Sigmoid colon (tissue), 7 donors: Measurements from ENCODE around the gene CTNNA2. TPM values are rescaled to one million over a fixed set of nuclear protein-coding genes. Genes with fewer than 3 reads are reported as not detected.

Experiments used
- DNase-seq: peaks from one replicate; pipeline ENCODE4 v3.0.0-alpha.2; 2019
- H3K27ac ChIP-seq, 4 donors: fragments of 200-600 bp; sonication (generic); one replicate each; pipeline ENCODE4 v1.5.1; 2016 to 2019; ENCODE audit warnings: mild to moderate bottlenecking in 1 of 4
- H3K27me3 ChIP-seq, 3 donors: fragments of 200-600 bp; sonication (generic); one replicate each; pipeline ENCODE4 v1.5.1; 2019; ENCODE audit warnings: mild to moderate bottlenecking in 1 of 3
- H3K36me3 ChIP-seq, 4 donors: fragments of 200-600 bp; sonication (generic); one replicate each; pipeline ENCODE4 v1.5.1; 2016 to 2019
- H3K4me1 ChIP-seq, 4 donors: fragments of 200-600 bp; sonication (generic); one replicate each; pipeline ENCODE4 v1.5.1; 2017 to 2019
- H3K4me3 ChIP-seq, 4 donors: fragments of 200-600 bp; sonication (generic); one replicate each; pipeline ENCODE4 v1.5.1; 2017 to 2019; ENCODE audit warnings: mild to moderate bottlenecking in 2 of 4, moderate library complexity in 1 of 4
- H3K9me3 ChIP-seq, 4 donors: fragments of 200-600 bp in 3 of 4; sonication (generic) in 3 of 4; one replicate each; pipeline versions ENCODE4 v1.5.1 to v1.6.1; 2013 to 2019
- EP300 ChIP-seq, 4 donors: sonication (generic); formaldehyde crosslinking; IDR thresholded peaks; one replicate each; pipeline ENCODE4 v1.6.1; 2017; ENCODE audit warnings: antibody characterized with exemption in 4 of 4
- POLR2A ChIP-seq, 2 donors: fragments of 450-650 bp; IDR thresholded peaks; one replicate each; pipeline ENCODE4 v1.6.1; 2016; ENCODE audit warnings: antibody characterized with exemption in 2 of 2, mild to moderate bottlenecking in 2 of 2, moderate library complexity in 2 of 2
- POLR2AphosphoS5 ChIP-seq, 4 donors: sonication (generic); formaldehyde crosslinking; IDR thresholded peaks; one replicate each; pipeline ENCODE4 v1.6.1; 2017; ENCODE audit warnings: antibody characterized with exemption in 4 of 4
- WGBS, 2 donors: extraction: QIAGEN DNeasy Blood & Tissue Kit; methylation state at CpG; one replicate each; pipeline ENCODE4 v1.1.7; 2013; 5-methylcytosine and 5-hydroxymethylcytosine counted together
- intact Hi-C: fragments of 100-400 bp; cut with DNase I; formaldehyde crosslinking; loops from one replicate; pipeline ENCODE4 v1.15.1; 2023
- polyA plus RNA-seq, 3 donors: library from polyadenylated mRNA; stranded (reverse); fragments of 200-250 nt; gene quantifications; one replicate each; pipeline ENCODE4 v1.2.3, GENCODE V29; 2013
- total RNA-seq, 4 donors: library from RNA; depleted of rRNA; stranded (reverse); fragments of >200 nt; gene quantifications; one replicate each; pipeline ENCODE4 v1.1.0, GENCODE V29; 2016
- TF ChIP-seq, protein P1 (sequence below), 4 experiments: fragments of 450-650 bp in 3 of 4; fragments of 200-600 bp in 1 of 4; IDR thresholded peaks; one replicate each; pipeline ENCODE4 v1.5.1; 2016 to 2019; ENCODE audit warnings: antibody characterized with exemption in 4 of 4, mild to moderate bottlenecking in 3 of 4, moderate library complexity in 2 of 4
- donor health status: healthy with polysubstance abuse.
- donor health status: Bipolar disorder and iron deficiency.
- donor health status: healthy.

Gene CTNNA2
- total and polyA plus RNA-seq, 7 donors, result 1.4 to 8.6 (median 3.8) TPM; not detected in 2

DNA sequence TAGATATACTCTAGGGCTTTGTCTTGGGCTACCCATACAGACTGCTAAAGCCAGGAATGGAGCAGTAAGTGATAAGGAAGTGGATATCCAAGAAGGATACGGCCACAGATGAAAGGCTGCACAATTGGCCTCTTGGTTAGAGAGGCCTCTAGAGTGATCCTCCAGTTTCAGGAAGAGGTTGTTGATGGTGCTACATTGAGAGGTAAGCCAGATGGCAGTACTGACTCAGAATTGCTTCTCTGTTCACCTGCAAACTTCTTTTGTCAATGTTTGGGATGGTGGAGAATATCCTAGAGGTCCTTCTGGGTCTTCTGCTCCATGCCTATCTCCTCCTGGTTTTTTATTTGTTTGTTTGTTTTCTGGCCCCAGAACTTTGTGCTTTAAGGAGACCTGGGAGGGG is 1018.5 kb downstream of the CTNNA2 start:
- no peaks in the 10 kb centered on the region for H3K9me3 ChIP-seq
- H3K36me3 ChIP-seq, result no peaks in the 10 kb centered on the region
- no peak overlapping the region for H3K4me3 ChIP-seq
- no peak for TF ChIP-seq POLR2A (IDR thresholded peaks at IDR 0.05)
- no peak for TF ChIP-seq POLR2AphosphoS5 (IDR thresholded peaks at IDR 0.05)
- TF ChIP-seq, protein P1, sequence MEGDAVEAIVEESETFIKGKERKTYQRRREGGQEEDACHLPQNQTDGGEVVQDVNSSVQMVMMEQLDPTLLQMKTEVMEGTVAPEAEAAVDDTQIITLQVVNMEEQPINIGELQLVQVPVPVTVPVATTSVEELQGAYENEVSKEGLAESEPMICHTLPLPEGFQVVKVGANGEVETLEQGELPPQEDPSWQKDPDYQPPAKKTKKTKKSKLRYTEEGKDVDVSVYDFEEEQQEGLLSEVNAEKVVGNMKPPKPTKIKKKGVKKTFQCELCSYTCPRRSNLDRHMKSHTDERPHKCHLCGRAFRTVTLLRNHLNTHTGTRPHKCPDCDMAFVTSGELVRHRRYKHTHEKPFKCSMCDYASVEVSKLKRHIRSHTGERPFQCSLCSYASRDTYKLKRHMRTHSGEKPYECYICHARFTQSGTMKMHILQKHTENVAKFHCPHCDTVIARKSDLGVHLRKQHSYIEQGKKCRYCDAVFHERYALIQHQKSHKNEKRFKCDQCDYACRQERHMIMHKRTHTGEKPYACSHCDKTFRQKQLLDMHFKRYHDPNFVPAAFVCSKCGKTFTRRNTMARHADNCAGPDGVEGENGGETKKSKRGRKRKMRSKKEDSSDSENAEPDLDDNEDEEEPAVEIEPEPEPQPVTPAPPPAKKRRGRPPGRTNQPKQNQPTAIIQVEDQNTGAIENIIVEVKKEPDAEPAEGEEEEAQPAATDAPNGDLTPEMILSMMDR (IDR thresholded peaks at IDR 0.05), result no peak
- TF ChIP-seq EP300 (IDR thresholded peaks at IDR 0.05), result no peak
- DNase-seq, result no peak
- 92 to 94% methylated on average over 1 of the region's 1 CpG for WGBS, 2 donors
- H3K4me1 ChIP-seq, result no peaks in the 10 kb centered on the region
- no peaks in the 10 kb centered on the region for H3K27me3 ChIP-seq
- no peak overlapping the region for H3K27ac ChIP-seq
- intact Hi-C loops, result no loop called here

DNA sequence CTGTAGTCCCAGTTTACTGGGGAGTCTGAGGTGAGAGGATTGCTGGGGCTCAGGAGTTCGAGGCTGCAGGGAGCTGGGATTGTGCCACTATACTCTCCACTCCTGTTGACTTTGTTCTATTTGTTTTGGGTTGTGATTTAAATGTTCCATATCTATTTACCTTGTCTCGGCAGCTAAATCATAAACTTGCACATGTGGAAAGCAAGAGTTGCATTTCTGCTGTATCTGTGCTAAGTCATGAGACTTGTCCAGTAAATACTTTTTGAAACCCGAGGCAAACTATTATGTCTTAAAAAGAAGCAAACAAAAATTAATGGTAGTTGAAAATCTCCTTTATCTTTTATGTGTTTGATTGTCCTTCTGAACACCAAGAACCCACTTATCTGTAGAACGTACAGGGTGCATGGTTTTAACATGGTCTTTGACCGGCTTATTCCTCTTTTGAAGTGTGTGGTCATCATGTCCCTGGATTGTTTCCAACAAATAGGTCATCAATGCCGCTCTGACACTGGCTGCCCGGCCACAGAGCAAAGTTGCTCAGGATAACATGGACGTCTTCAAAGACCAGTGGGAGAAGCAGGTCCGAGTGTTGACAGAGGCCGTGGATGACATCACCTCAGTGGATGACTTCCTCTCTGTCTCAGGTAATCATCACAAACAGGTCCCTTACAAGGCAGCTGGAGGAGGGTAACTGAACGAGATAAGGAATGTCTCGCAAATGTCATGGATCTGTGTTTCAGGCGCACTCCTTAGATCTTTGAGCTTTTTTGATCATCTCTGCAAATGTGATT is 1032.8 kb downstream of the CTNNA2 start:
- WGBS, 2 donors, result 53 to 70% methylated on average over 13 of the region's 13 CpGs
- intact Hi-C loops, result no loop called here
- TF ChIP-seq, protein P1 (IDR thresholded peaks at IDR 0.05), result no peak
- TF ChIP-seq POLR2A (IDR thresholded peaks at IDR 0.05), result no peak
- TF ChIP-seq EP300 (IDR thresholded peaks at IDR 0.05), result no peak
- TF ChIP-seq POLR2AphosphoS5 (IDR thresholded peaks at IDR 0.05), result no peak
- Histone ChIP-seq H3K4me3 (no peak overlapping the region), H3K4me1 (peaks cover 0 to 7% (median 6%) of the 10 kb centered on the region in 4 donors), H3K27me3 (no peaks in the 10 kb centered on the region), H3K27ac (no peak overlapping the region), H3K36me3 (no peaks in the 10 kb centered on the region), H3K9me3 (no peaks in the 10 kb centered on the region)
- no peak for DNase-seq

DNA sequence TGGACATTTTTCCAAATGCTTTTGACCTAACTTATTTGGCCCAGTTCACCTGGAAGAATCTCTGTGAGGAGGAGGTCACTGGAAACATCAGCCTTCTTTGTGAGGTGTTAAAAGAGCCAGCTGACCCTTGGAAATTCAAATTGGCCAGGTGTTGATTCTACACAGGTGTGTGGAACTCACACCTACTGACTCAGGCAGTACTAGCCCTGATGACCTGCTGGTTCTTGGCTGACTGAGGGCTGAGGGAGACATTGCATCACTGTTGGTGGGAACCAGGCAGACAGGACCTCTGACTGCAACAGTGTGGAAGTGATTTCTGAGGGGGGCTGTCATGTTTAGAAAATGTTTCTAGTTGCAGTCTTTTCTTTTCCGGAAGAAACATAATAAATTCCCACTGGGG is 1033.9 kb downstream of the CTNNA2 start:
- H3K36me3 ChIP-seq, result no peaks in the 10 kb centered on the region
- no peak overlapping the region for H3K27ac ChIP-seq
- H3K9me3 ChIP-seq, result no peaks in the 10 kb centered on the region
- no peaks in the 10 kb centered on the region for H3K27me3 ChIP-seq
- H3K4me1 ChIP-seq, result peaks cover 0 to 7% (median 6%) of the 10 kb centered on the region in 4 donors
- no peak overlapping the region for H3K4me3 ChIP-seq
- TF ChIP-seq EP300 (IDR thresholded peaks at IDR 0.05), result no peak
- no peak for TF ChIP-seq POLR2AphosphoS5 (IDR thresholded peaks at IDR 0.05)
- TF ChIP-seq, protein P1 (IDR thresholded peaks at IDR 0.05), result no peak
- no peak for TF ChIP-seq POLR2A (IDR thresholded peaks at IDR 0.05)
- 94 to 96% methylated on average over 1 of the region's 1 CpG for WGBS, 2 donors
- DNase-seq, result no peak
- intact Hi-C loops, result no loop called here

DNA sequence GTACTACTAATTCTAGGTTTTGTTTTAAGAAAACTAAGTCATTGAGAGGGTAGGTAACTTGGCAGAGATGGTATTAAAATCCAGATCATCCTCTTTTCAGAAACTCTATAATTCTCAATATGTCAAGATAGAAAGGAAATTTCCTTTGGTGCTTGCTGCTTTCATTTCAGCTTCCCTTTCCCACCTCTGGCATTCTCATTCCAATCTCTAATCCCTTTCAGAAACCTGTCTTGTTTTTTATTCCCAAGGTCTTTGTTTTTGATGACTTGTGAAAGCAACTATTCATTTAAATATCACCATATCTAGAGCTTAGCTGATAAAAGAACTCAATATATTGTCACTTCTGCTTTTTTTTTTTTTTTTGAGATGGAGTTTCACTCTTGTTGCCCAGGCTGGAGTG is 1034.5 kb downstream of the CTNNA2 start:
- no peak overlapping the region for H3K27ac ChIP-seq
- H3K4me1 ChIP-seq, result peaks cover 0 to 7% (median 6%) of the 10 kb centered on the region in 4 donors
- no peak for TF ChIP-seq POLR2A (IDR thresholded peaks at IDR 0.05)
- TF ChIP-seq EP300 (IDR thresholded peaks at IDR 0.05), result no peak
- TF ChIP-seq, protein P1 (IDR thresholded peaks at IDR 0.05), result no peak
- no peak for TF ChIP-seq POLR2AphosphoS5 (IDR thresholded peaks at IDR 0.05)
- H3K36me3 ChIP-seq, result no peaks in the 10 kb centered on the region
- intact Hi-C loops, result no loop called here
- no peak overlapping the region for H3K4me3 ChIP-seq
- no peaks in the 10 kb centered on the region for H3K9me3 ChIP-seq
- no peaks in the 10 kb centered on the region for H3K27me3 ChIP-seq
- DNase-seq, result no peak
